AG04449 (cell line): Measurements from ENCODE around the gene RPS6KA5.
"Not testable (repeated sequence)": the region's sequence is repeated elsewhere in the genome, so short reads cannot be mapped to it uniquely, and the experiment has no call there.

Source experiments
- CTCF ChIA-PET: fragments of 350-600 bp; formaldehyde crosslinking; extraction: SDS; loops from one replicate; lab custom pipeline; 2021; ENCODE audit warnings: antibody characterized with exemption; lab: Yijun Ruan, JAX
- POLR2A ChIA-PET: fragments of 400-600, 350-600 bp; formaldehyde crosslinking; extraction: SDS; loops from one replicate; lab custom pipeline; 2020; ENCODE audit warnings: antibody characterized with exemption, inconsistent platforms; lab: Yijun Ruan, JAX
- DNase-seq: peaks from one replicate; pipeline ENCODE4 v3.0.0-alpha.2; 2010; ENCODE audit warnings: low read depth, low spot score
- H3K4me3 ChIP-seq: 2 replicates; pipeline ENCODE4 v1.5.1; 2011; ENCODE audit warnings: low read depth, mild to moderate bottlenecking, control low read depth, low read length
- TF ChIP-seq, protein P1 (sequence below): IDR thresholded peaks from one replicate; pipeline ENCODE4 v1.5.1; 2011; ENCODE audit warnings: mild to moderate bottlenecking, moderate library complexity, low read length, control low read depth, inconsistent platforms; ENCODE audit not compliant: insufficient read depth; ENCODE audit errors: missing control alignments

Gene RPS6KA5

DNA sequence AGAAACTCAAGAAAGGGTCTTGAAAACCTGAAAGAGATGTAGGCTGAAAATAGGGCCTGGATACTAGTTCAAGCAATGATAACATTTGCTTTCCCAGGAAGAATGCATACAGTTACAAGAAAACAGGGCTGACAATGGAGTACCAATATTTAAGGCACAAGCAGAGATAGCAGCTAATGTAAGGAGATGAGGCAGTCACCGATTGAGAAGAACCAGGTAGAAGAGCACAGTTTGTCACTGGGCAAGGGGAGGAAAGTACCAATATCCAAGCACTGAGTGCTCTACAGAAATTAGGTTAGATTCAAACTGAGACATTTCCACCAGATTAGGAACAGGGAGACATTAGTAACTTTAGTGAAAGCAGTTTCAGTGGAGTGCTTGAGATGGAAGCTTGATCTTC, 19.9 kb downstream of the RPS6KA5 start:
- TF ChIP-seq, protein P1, sequence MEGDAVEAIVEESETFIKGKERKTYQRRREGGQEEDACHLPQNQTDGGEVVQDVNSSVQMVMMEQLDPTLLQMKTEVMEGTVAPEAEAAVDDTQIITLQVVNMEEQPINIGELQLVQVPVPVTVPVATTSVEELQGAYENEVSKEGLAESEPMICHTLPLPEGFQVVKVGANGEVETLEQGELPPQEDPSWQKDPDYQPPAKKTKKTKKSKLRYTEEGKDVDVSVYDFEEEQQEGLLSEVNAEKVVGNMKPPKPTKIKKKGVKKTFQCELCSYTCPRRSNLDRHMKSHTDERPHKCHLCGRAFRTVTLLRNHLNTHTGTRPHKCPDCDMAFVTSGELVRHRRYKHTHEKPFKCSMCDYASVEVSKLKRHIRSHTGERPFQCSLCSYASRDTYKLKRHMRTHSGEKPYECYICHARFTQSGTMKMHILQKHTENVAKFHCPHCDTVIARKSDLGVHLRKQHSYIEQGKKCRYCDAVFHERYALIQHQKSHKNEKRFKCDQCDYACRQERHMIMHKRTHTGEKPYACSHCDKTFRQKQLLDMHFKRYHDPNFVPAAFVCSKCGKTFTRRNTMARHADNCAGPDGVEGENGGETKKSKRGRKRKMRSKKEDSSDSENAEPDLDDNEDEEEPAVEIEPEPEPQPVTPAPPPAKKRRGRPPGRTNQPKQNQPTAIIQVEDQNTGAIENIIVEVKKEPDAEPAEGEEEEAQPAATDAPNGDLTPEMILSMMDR: no peak
- POLR2A ChIA-PET: no interaction called here
- CTCF ChIA-PET: interaction anchor here (1.0 kb wide), 1 partner anchor 133 kb away, joined by 3 read pairs; no protein-coding TSS in a partner anchor
- no peak overlapping the region for H3K4me3 ChIP-seq
- DNase-seq: no peak

DNA sequence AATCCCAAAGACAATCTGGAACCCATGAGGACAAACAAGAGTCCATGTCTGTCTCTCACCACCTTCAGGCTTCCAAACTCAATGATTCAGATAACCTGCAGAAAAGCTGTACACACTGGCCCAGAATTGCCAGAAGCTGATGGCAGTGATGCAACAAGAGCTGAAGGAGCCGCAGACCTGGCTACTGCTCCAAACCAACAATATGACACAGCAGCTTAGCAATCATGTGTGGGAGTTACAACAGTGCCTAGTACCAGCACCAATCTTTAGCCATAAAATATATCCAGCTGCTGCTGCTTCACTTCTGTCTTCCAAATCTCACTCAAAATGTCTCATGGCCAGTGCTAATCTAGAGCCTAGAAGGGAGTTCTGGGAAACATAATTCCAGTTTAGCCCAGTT, 22.0 kb downstream of the RPS6KA5 start:
- H3K4me3 ChIP-seq: no peak overlapping the region
- ChIA-PET POLR2A (no interaction called here), CTCF (no interaction called here)
- no peak for DNase-seq
- TF ChIP-seq, protein P1: no peak

DNA sequence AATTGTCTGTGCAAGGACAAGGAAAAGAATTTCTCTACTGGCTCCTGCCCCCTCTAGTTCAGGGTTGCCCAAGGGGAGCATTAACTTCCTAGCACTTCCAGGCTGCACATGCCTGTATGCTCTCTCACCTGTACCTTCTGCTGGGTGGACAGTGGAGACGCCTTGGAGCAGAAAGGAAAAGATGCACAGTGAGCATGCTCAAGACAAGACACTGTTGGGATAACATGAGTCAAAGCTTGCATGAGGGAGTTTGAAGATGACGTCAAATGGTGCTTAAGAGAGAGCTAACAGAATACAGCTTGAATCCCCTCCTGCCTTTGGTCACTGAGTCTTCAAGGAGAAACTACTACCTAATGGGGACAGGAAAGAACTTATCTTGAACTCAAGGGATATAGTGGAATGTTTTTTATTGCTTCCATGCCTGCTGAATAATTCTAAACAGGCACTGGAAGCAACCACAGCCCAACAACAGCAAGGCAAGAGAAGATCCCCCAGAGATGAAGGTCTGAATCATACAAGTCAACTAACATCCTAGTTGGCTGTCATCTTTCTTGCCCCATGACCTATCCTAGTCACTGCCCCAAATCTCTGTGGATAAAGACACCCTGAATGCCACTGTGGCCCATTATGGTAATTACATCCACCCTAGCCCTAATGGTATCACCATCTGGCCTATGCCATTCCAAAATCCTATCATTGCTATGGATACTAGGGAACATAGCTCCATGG, 23.5 kb downstream of the RPS6KA5 start:
- ChIA-PET CTCF (no interaction called here), POLR2A (no interaction called here)
- DNase-seq: no peak
- TF ChIP-seq, protein P1: no peak
- H3K4me3 ChIP-seq: no peak overlapping the region

DNA sequence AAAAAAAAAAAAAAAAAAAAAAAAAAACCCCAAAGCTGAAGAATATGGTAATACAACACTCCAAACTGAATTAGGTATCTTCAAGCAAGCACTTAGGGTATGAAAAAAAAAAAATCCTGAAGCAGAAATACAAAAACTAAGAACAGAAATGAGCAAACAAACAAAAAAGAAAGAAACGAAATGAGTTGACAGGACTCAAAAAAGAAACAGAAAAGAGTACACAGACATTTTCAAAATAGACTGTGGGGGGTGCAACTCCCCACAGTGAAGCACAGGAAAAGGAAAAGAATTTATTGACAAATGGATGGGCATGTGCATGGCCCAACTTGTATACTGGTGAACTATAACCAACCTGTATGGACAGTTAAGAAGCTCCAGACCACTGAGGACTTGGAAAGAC, 24.6 kb downstream of the RPS6KA5 start:
- ChIA-PET CTCF (no interaction called here), POLR2A (interaction anchor here (0.6 kb wide), 1 partner anchor 28 kb away, joined by 3 read pairs; no protein-coding TSS in a partner anchor)
- TF ChIP-seq, protein P1: no peak
- H3K4me3 ChIP-seq: no peak overlapping the region
- no peak for DNase-seq

DNA sequence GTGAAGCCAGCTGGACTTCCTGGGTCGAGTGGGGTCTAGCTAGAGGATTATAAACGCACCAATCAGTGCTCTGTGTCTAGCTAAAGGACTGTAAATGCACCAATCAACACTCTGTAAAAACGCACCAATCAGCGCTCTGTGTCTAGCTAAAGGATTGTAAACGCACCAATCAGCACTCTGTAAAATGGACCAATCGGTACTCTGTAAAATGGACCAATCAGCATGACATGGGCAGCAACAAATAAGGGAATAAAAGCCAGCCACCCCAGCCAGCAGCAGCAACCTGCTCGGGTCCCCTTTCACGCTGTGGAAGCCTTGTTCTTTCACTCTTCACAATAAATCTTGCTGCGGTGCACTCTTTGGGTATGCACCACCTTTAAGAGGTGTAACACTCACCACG, 26.1 kb downstream of the RPS6KA5 start:
- DNase-seq, POLR2A ChIA-PET, H3K4me3 ChIP-seq, CTCF ChIA-PET: not testable (repeated sequence)

DNA sequence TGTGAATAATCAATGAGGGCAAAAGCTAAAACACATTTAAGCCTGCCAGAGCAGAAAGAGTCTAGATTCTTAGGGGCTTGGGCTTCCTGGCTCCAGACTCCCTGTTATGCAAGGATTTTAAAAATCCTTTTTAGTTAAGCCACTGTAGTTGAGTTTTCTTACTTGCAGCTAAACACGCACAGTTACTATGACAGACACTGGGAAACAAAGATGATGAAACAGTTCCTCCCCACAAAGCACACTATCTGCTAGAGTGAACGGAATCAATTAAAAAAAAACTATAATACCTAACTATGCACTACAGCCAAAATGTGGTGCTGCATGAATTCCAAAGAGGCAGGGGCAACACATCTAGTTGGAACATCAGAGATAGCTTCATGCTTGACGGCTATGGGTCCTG, 28.2 kb downstream of the RPS6KA5 start:
- TF ChIP-seq, protein P1: no peak
- CTCF ChIA-PET: no interaction called here
- POLR2A ChIA-PET: no interaction called here

DNA sequence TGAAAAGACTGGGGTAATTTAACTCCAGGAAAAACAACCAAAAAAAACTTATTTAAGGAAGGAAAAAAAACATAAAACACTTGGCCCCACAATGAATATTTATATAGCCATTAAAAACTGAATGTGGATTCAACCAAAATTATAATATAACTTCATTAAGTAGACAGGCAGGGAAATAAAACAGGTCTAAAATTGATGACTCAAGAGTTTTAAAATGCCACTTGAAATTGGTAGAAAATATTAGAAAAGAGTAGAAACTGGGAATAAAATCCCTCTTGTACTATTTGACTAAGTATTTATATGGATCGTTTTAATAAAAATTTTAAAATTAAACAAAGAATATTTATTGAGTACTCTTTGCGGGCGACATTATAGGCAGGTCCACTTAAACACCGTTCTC, 28.8 kb downstream of the RPS6KA5 start:
- ChIA-PET POLR2A (no interaction called here), CTCF (no interaction called here)
- TF ChIP-seq, protein P1: no peak
- no peak overlapping the region for H3K4me3 ChIP-seq
- DNase-seq: no peak

More for the DNA sequence above, 28.2 kb downstream of the RPS6KA5 start:
- DNase-seq: no peak
- H3K4me3 ChIP-seq: no peak overlapping the region
